Chondrocyte (in vitro differentiated cells): Measurements from ENCODE around the gene SERPINA3. TPM values are rescaled to one million over a fixed set of nuclear protein-coding genes. Genes with fewer than 3 reads are reported as not detected.

Experiments
- DNase-seq: peaks from one replicate; pipeline ENCODE4 v3.0.0; 2021; ENCODE audit warnings: mixed read lengths, low spot score
- H3K27ac Mint-ChIP-seq: one replicate; pipeline ENCODE4 v1.8.0; 2021; ENCODE audit warnings: mild to moderate bottlenecking, moderate library complexity, mixed read lengths; ENCODE audit not compliant: unreplicated experiment
- H3K27me3 Mint-ChIP-seq: 2 replicates; pipeline ENCODE4 v1.8.0; 2021; ENCODE audit warnings: low read depth, mixed read lengths
- H3K36me3 Mint-ChIP-seq: 2 replicates; pipeline ENCODE4 v1.8.0; 2021; ENCODE audit warnings: low read depth, mixed read lengths
- H3K4me1 Mint-ChIP-seq: 2 replicates; pipeline ENCODE4 v1.8.0; 2021; ENCODE audit warnings: low read depth, mild to moderate bottlenecking, mixed read lengths
- H3K4me3 Mint-ChIP-seq: one replicate; pipeline ENCODE4 v1.8.0; 2021; ENCODE audit warnings: mild to moderate bottlenecking, moderate library complexity, mixed read lengths; ENCODE audit not compliant: unreplicated experiment
- H3K9me3 Mint-ChIP-seq: 2 replicates; pipeline ENCODE4 v1.8.0; 2021; ENCODE audit warnings: low read depth, mixed read lengths
- long read RNA-seq: library from polyadenylated mRNA; stranded (forward); transcript quantifications from one replicate; pipeline ENCODE4 v2.0.0, GENCODE V29; 2021
- total RNA-seq: library from RNA; stranded (reverse); gene quantifications from 3 replicates; pipeline ENCODE4 v1.2.1, GENCODE V29; 2021
- TF ChIP-seq, protein P1 (sequence below): fragments of 200-600 bp; sonication (generic); IDR thresholded peaks from 2 replicates; pipeline ENCODE4 v1.5.0; 2021; ENCODE audit warnings: antibody characterized with exemption, mild to moderate bottlenecking, moderate library complexity

The SERPINA3 gene
- total RNA-seq: 3.6 to 4.6 TPM (median 3.9 TPM) in 3 replicates
- long read RNA-seq, partial matches to known transcripts: 0 of 1 reads
- long read RNA-seq, other reads (novel, unspliced or antisense): 0 of 1 reads

- Mint-ChIP-seq H3K27me3 (no peaks in the 10 kb centered on the region), H3K36me3 (peaks cover 5% of the 10 kb centered on the region), H3K27ac (peak within 1 kb of the TSS; percentile 59), H3K9me3 (peaks cover 8% of the 10 kb centered on the region), H3K4me3 (no peak within 1 kb of the TSS), H3K4me1 (peaks cover 29% of the 10 kb centered on the region)
- TF ChIP-seq, protein P1, sequence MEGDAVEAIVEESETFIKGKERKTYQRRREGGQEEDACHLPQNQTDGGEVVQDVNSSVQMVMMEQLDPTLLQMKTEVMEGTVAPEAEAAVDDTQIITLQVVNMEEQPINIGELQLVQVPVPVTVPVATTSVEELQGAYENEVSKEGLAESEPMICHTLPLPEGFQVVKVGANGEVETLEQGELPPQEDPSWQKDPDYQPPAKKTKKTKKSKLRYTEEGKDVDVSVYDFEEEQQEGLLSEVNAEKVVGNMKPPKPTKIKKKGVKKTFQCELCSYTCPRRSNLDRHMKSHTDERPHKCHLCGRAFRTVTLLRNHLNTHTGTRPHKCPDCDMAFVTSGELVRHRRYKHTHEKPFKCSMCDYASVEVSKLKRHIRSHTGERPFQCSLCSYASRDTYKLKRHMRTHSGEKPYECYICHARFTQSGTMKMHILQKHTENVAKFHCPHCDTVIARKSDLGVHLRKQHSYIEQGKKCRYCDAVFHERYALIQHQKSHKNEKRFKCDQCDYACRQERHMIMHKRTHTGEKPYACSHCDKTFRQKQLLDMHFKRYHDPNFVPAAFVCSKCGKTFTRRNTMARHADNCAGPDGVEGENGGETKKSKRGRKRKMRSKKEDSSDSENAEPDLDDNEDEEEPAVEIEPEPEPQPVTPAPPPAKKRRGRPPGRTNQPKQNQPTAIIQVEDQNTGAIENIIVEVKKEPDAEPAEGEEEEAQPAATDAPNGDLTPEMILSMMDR: no peak
- DNase-seq: no peak
Observed at GRCh38 chr14:94612174-94612573, at the start of gene SERPINA3. SERPINA3 (plus strand) TSS chr14:94612391; CDS start chr14:94614442, 2,051 bp downstream.

GRCh38 chr14:94562941-94563883 lies 49.0 kb upstream of the SERPINA3 start:
- H3K36me3 Mint-ChIP-seq: no peaks in the 10 kb centered on the region
- no peaks in the 10 kb centered on the region for H3K9me3 Mint-ChIP-seq
- H3K4me1 Mint-ChIP-seq: no peaks in the 10 kb centered on the region
- no peak overlapping the region for H3K4me3 Mint-ChIP-seq
- TF ChIP-seq, protein P1: no peak
- no peak overlapping the region for H3K27ac Mint-ChIP-seq
- no peak for DNase-seq
- H3K27me3 Mint-ChIP-seq: peaks cover 5% of the 10 kb centered on the region

DNA sequence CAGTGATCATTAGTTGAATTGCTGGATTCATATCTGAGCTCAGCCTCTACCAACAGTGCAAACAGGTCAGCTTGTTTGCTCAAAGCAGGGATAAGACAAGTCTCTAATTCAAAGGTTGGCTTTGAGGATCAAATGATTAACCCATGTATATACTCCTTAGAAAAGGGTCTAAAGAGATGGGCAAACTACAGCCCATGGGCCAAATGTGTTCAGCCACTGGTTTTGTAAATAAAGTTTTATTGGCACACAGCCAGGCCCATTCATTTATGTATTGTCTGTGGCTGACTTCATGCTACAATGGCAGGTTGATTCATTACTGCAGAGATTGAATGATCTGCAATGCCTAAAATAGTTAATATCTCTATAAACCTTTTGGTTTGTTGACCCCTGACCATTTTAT lies 47.8 kb upstream of the SERPINA3 start:
- TF ChIP-seq, protein P1: no peak
- Mint-ChIP-seq H3K27me3 (peaks cover 5% of the 10 kb centered on the region), H3K4me1 (no peaks in the 10 kb centered on the region), H3K27ac (no peak overlapping the region), H3K9me3 (no peaks in the 10 kb centered on the region), H3K4me3 (no peak overlapping the region), H3K36me3 (no peaks in the 10 kb centered on the region)
- no peak for DNase-seq

DNA sequence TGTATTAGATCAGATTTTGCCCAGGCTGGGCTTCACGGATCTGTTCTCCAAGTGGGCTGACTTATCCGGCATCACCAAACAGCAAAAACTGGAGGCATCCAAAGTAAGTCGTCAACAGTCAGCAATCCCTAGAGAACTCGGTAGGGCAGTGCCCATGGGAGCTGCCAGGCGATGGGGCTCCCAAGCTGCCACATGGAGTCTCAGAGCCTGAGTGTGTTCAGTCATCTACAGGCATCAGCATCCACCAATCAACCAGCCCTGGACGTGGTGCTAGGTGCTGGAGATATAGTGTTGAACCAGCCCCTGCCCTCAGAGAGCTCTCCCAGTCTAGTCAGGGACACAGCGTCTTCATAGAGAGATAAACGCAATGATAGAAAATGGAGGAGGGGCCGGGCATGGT lies 44.0 kb upstream of the SERPINA3 start:
- no peak for DNase-seq
- peaks cover 5% of the 10 kb centered on the region for H3K27me3 Mint-ChIP-seq
- H3K9me3 Mint-ChIP-seq: no peaks in the 10 kb centered on the region
- no peak overlapping the region for H3K27ac Mint-ChIP-seq
- no peaks in the 10 kb centered on the region for H3K36me3 Mint-ChIP-seq
- H3K4me1 Mint-ChIP-seq: peaks cover 15% of the 10 kb centered on the region
- H3K4me3 Mint-ChIP-seq: no peak overlapping the region
- TF ChIP-seq, protein P1: no peak

GRCh38 chr14:94569381-94570001 lies 42.7 kb upstream of the SERPINA3 start:
- DNase-seq: no peak
- Mint-ChIP-seq H3K36me3 (no peaks in the 10 kb centered on the region), H3K4me1 (peaks cover 15% of the 10 kb centered on the region), H3K4me3 (no peak overlapping the region), H3K27ac (no peak overlapping the region), H3K9me3 (no peaks in the 10 kb centered on the region), H3K27me3 (peaks cover 5% of the 10 kb centered on the region)
- TF ChIP-seq, protein P1: no peak
